Neural progenitor cell (in vitro differentiated cells): ENCODE measurements around the gene HOXC10. TPM values are rescaled to one million over a fixed set of nuclear protein-coding genes. Genes with fewer than 3 reads are reported as not detected.

Experiments used
- DNase-seq: peaks from one replicate; pipeline ENCODE4 v3.0.0-alpha.2; 2016; ENCODE audit warnings: low spot score
- H2AFZ ChIP-seq: fragments of 200-600 bp; sonication (generic); replicated peaks from 2 replicates; pipeline ENCODE4 v1.6.1; 2016; ENCODE audit warnings: antibody characterized with exemption
- H3F3A ChIP-seq: fragments of 200-600 bp; sonication (generic); 2 replicates; pipeline ENCODE4 v1.6.1; 2016; ENCODE audit warnings: antibody characterized with exemption, low read depth
- H3K27ac ChIP-seq: fragments of 200-600 bp; sonication (generic); 2 replicates; pipeline ENCODE4 v1.5.1; 2016; ENCODE audit warnings: mild to moderate bottlenecking
- H3K27me3 ChIP-seq: fragments of 200-600 bp; sonication (generic); 2 replicates; pipeline ENCODE4 v1.6.1; 2016; ENCODE audit warnings: mild to moderate bottlenecking, moderate library complexity
- H3K36me3 ChIP-seq: fragments of 200-600 bp; sonication (generic); 2 replicates; pipeline ENCODE4 v1.5.1; 2016
- H3K4me1 ChIP-seq: fragments of 200-600 bp; sonication (generic); 2 replicates; pipeline ENCODE4 v1.6.1; 2016; ENCODE audit warnings: mixed run types
- H3K4me2 ChIP-seq: fragments of 200-600 bp; sonication (generic); 2 replicates; pipeline ENCODE4 v1.6.1; 2016
- H3K4me3 ChIP-seq: fragments of 200-600 bp; sonication (generic); 2 replicates; pipeline ENCODE4 v1.5.1; 2016
- H3K79me2 ChIP-seq: fragments of 200-600 bp; sonication (generic); 2 replicates; pipeline ENCODE4 v1.6.1; 2016; ENCODE audit warnings: low read depth
- H3K9ac ChIP-seq: fragments of 200-600 bp; sonication (generic); 2 replicates; pipeline ENCODE4 v1.6.1; 2016
- H3K9me3 ChIP-seq: fragments of 200-600 bp; sonication (generic); 2 replicates; pipeline ENCODE4 v1.5.1; 2016; ENCODE audit warnings: low read depth
- H4K20me1 ChIP-seq: fragments of 200-600 bp; sonication (generic); 2 replicates; pipeline ENCODE4 v1.6.1; 2016; ENCODE audit warnings: low read depth
- H3K27ac Mint-ChIP-seq: 3 replicates; pipeline ENCODE4 v1.8.0; 2021; ENCODE audit warnings: mixed read lengths
- H3K27me3 Mint-ChIP-seq: 2 replicates; pipeline ENCODE4 v1.8.0; 2022; ENCODE audit warnings: low read depth, mild to moderate bottlenecking, inconsistent platforms, moderate library complexity, mixed read lengths; ENCODE audit not compliant: insufficient read depth
- H3K36me3 Mint-ChIP-seq: 3 replicates; pipeline ENCODE4 v1.8.0; 2021; ENCODE audit warnings: mixed read lengths
- H3K4me1 Mint-ChIP-seq: 3 replicates; pipeline ENCODE4 v1.8.0; 2021; ENCODE audit warnings: mixed read lengths
- H3K4me3 Mint-ChIP-seq: 3 replicates; pipeline ENCODE4 v1.8.0; 2021; ENCODE audit warnings: mild to moderate bottlenecking, moderate library complexity, mixed read lengths
- H3K9me3 Mint-ChIP-seq: 3 replicates; pipeline ENCODE4 v1.8.0; 2020; ENCODE audit warnings: mixed read lengths
- EZH2 ChIP-seq: fragments of 200-600 bp; sonication (generic); IDR thresholded peaks from 2 replicates; pipeline ENCODE4 v1.6.1; 2017; ENCODE audit warnings: antibody characterized with exemption, mild to moderate bottlenecking, moderate library complexity
- EZH2phosphoT487 ChIP-seq: fragments of 200-600 bp; sonication (generic); IDR thresholded peaks from 2 replicates; pipeline ENCODE4 v1.6.1; 2017; ENCODE audit warnings: antibody characterized with exemption
- total RNA-seq: library from RNA; depleted of rRNA; stranded (reverse); fragments of >200 nt; gene quantifications from 2 replicates; pipeline ENCODE4 v1.2.3, GENCODE V29; 2015; ENCODE audit warnings: low replicate concordance
- TF ChIP-seq, protein P1 (sequence below): fragments of 200-600 bp; sonication (generic); IDR thresholded peaks from 2 replicates; pipeline ENCODE4 v1.5.1; 2017; ENCODE audit warnings: antibody characterized with exemption, mild to moderate bottlenecking

The HOXC10 gene
- total RNA-seq = not detected in 2 replicates

GRCh38 chr12:53984901-53985691 is at the start of gene HOXC10:
HOXC10 (plus strand) TSS chr12:53985146; CDS start chr12:53985260, 114 bp downstream.
- Mint-ChIP-seq H3K9me3 (peaks cover 9% of the 10 kb centered on the region), H3K27me3 (peaks cover 99% of the 10 kb centered on the region), H3K36me3 (no peaks in the 10 kb centered on the region), H3K27ac (no peak within 1 kb of the TSS), H3K4me3 (no peak within 1 kb of the TSS), H3K4me1 (no peaks in the 10 kb centered on the region)
- no peak for TF ChIP-seq EZH2
- no peak for TF ChIP-seq EZH2phosphoT487
- TF ChIP-seq, protein P1, sequence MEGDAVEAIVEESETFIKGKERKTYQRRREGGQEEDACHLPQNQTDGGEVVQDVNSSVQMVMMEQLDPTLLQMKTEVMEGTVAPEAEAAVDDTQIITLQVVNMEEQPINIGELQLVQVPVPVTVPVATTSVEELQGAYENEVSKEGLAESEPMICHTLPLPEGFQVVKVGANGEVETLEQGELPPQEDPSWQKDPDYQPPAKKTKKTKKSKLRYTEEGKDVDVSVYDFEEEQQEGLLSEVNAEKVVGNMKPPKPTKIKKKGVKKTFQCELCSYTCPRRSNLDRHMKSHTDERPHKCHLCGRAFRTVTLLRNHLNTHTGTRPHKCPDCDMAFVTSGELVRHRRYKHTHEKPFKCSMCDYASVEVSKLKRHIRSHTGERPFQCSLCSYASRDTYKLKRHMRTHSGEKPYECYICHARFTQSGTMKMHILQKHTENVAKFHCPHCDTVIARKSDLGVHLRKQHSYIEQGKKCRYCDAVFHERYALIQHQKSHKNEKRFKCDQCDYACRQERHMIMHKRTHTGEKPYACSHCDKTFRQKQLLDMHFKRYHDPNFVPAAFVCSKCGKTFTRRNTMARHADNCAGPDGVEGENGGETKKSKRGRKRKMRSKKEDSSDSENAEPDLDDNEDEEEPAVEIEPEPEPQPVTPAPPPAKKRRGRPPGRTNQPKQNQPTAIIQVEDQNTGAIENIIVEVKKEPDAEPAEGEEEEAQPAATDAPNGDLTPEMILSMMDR = peak; percentile 55
- Histone ChIP-seq H3K79me2 (no peaks in the 10 kb centered on the region), H3K4me1 (no peaks in the 10 kb centered on the region), H2AFZ (no peak within 1 kb of the TSS), H3F3A (no peaks in the 10 kb centered on the region), H3K9ac (no peak within 1 kb of the TSS), H3K4me2 (no peak within 1 kb of the TSS), H3K4me3 (no peak within 1 kb of the TSS), H4K20me1 (peaks cover 86% of the 10 kb centered on the region), H3K27me3 (peaks cover 100% of the 10 kb centered on the region), H3K36me3 (no peaks in the 10 kb centered on the region), H3K27ac (no peak within 1 kb of the TSS), H3K9me3 (no peaks in the 10 kb centered on the region)
- DNase-seq = peak; percentile 73

DNA sequence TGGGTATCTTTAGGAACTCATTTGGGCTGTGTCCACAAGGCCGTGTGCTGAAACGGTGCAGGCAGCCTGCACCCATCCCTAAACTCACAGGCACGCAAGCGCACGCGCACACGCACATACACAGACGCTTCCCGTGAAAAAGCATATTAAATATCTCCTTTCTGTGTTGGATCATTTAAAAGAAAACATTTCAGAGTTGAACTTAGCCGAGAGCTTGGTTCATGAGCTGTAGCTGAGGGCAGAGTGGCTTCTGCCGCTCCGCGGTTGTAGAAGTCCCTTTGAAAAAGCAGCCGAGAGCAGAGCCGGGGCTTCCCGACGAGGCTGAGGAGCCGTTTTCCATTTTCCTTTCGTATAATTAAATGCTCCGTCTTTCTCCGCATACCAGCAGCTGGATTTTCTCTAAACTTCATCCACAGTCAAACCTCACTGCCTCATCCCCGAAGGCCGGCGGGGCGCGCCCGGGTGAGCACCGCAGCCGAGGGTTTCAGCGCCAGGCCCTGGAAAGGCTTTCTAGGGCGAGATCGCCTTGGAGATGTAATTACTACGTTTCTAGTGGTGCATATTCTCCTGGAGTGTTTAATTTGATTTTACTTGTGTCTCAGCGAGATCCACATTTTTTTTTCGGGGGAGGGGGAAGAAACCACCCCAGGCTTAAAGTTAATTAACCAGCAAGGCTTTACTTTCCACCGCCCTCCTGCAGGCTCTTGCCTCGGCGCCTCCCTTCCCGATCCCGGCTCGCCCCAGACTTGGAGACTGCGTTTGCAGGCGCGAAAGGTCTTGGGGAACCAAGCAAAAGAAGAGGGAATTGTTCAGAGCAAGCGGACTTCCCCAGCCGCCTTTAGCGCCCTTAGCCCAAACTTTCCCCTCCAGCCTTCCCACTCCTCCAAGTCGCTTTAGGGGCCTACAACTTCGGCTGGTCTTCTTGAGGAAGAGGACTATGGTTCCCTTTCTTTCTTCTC is 49.3 kb upstream of the HOXC10 start:
- H3K4me1 ChIP-seq = no peaks in the 10 kb centered on the region
- Mint-ChIP-seq H3K27ac (no peak overlapping the region), H3K9me3 (peaks cover 16% of the 10 kb centered on the region), H3K4me1 (no peaks in the 10 kb centered on the region), H3K27me3 (peaks cover 93% of the 10 kb centered on the region), H3K4me3 (peak overlapping the region; percentile 62), H3K36me3 (no peaks in the 10 kb centered on the region)
- H3K9ac ChIP-seq = no peak overlapping the region
- H3K27me3 ChIP-seq = peaks cover 100% of the 10 kb centered on the region
- no peak overlapping the region for H3K27ac ChIP-seq
- H3K4me2 ChIP-seq = no peak overlapping the region
- peaks cover 25% of the 10 kb centered on the region for H4K20me1 ChIP-seq
- H3K4me3 ChIP-seq = peak overlapping the region; percentile 9
- no peak for DNase-seq
- H3K36me3 ChIP-seq = no peaks in the 10 kb centered on the region
- TF ChIP-seq, protein P1 = no peak
- TF ChIP-seq EZH2 = peak; percentile 98
- TF ChIP-seq EZH2phosphoT487 = peak; percentile 96
- no peaks in the 10 kb centered on the region for H3K79me2 ChIP-seq
- no peak overlapping the region for H2AFZ ChIP-seq
- H3K9me3 ChIP-seq = no peaks in the 10 kb centered on the region
- no peaks in the 10 kb centered on the region for H3F3A ChIP-seq

- H3K9me3 Mint-ChIP-seq = peaks cover 18% of the 10 kb centered on the region
- Histone ChIP-seq H3K4me3 (no peak overlapping the region), H4K20me1 (peaks cover 25% of the 10 kb centered on the region), H3K9ac (no peak overlapping the region), H2AFZ (no peak overlapping the region), H3F3A (no peaks in the 10 kb centered on the region), H3K27ac (no peak overlapping the region), H3K79me2 (no peaks in the 10 kb centered on the region), H3K9me3 (no peaks in the 10 kb centered on the region), H3K4me2 (no peak overlapping the region), H3K36me3 (no peaks in the 10 kb centered on the region), H3K27me3 (peaks cover 100% of the 10 kb centered on the region), H3K4me1 (no peaks in the 10 kb centered on the region)
- H3K4me1 Mint-ChIP-seq = no peaks in the 10 kb centered on the region
- DNase-seq = no peak
- peaks cover 91% of the 10 kb centered on the region for H3K27me3 Mint-ChIP-seq
- no peak overlapping the region for H3K4me3 Mint-ChIP-seq
- TF ChIP-seq EZH2 = no peak
- TF ChIP-seq EZH2phosphoT487 = no peak
- TF ChIP-seq, protein P1 = no peak
- H3K27ac Mint-ChIP-seq = no peak overlapping the region
- no peaks in the 10 kb centered on the region for H3K36me3 Mint-ChIP-seq
Observed at GRCh38 chr12:53937099-53937498, 47.8 kb upstream of the HOXC10 start.
